OCI-LY1 (cell line): ENCODE data around the gene GDF9.

Source experiments
- CTCF ChIP-seq: fragments of 200-600 bp; sonication (generic), shearing (Covaris generic); IDR thresholded peaks from 2 replicates; pipeline ENCODE4 v1.5.1; 2017; ENCODE audit warnings: mild to moderate bottlenecking, antibody characterized with exemption, low read length, moderate library complexity, mixed read lengths
- EZH2 ChIP-seq: fragments of 200-600 bp; sonication (generic), shearing (Covaris generic); IDR thresholded peaks from 2 replicates; pipeline ENCODE4 v1.8.0; 2017; ENCODE audit warnings: borderline replicate concordance, mixed run types, mild to moderate bottlenecking, antibody characterized with exemption, low read length, moderate library complexity, mixed read lengths

GRCh38 chr5:132841305-132841704, 25.0 kb downstream of the GDF9 start:
- TF ChIP-seq EZH2 (no peak), CTCF (no peak)
